SK-N-SH (cell line): ENCODE measurements around the gene NEMP2. TPM values are rescaled to one million over a fixed set of nuclear protein-coding genes. Genes with fewer than 3 reads are reported as not detected.
"Not testable (repeated sequence)": the region's sequence is repeated elsewhere in the genome, so short reads cannot be mapped to it uniquely, and the experiment has no call there.

Experiments
- CTCF ChIA-PET: fragments of 300-600, 350-600 bp; formaldehyde crosslinking; extraction: SDS; loops from one replicate; lab custom pipeline; 2021; lab: Yijun Ruan, JAX
- POLR2A ChIA-PET: fragments of 350-600 bp; sonication (Branson Sonifier 250); formaldehyde crosslinking; extraction: SDS; loops from one replicate; lab custom pipeline; 2020; ENCODE audit warnings: antibody characterized with exemption, inconsistent platforms; lab: Yijun Ruan, JAX
- DNase-seq: peaks from one replicate; pipeline ENCODE4 v3.0.0; 2012
- H2AFZ ChIP-seq: fragments of 200-600 bp; sonication (generic); 2 replicates; pipeline ENCODE4 v1.8.1; 2016; ENCODE audit warnings: antibody characterized with exemption, mild to moderate bottlenecking, low read depth
- H3F3A ChIP-seq: fragments of 200-600 bp; sonication (generic); replicated peaks from 2 replicates; pipeline ENCODE3; 2016; ENCODE audit warnings: antibody characterized with exemption, mild to moderate bottlenecking; ENCODE audit not compliant: insufficient read depth
- H3K27ac ChIP-seq, 2 experiments: fragments of 200-500 bp in 1 of 2; fragments of 200-600 bp in 1 of 2; sonication (Bioruptor generic) in 1 of 2; sonication (generic), shearing (Covaris generic) in 1 of 2; 2 replicates each; pipeline versions ENCODE4 v1.5.1 to v1.6.1; 2014 to 2016; ENCODE audit warnings: low read depth in 2 of 2, inconsistent platforms in 1 of 2, low read length in 1 of 2, mild to moderate bottlenecking in 1 of 2, mixed read lengths in 1 of 2
- H3K27me3 ChIP-seq: fragments of 200-600 bp; sonication (generic), shearing (Covaris generic); 2 replicates; pipeline ENCODE4 v1.6.1; 2016; ENCODE audit warnings: mixed run types; ENCODE audit not compliant: insufficient read depth
- H3K36me3 ChIP-seq, 2 experiments: fragments of 200-500 bp in 1 of 2; fragments of 200-600 bp in 1 of 2; sonication (Bioruptor generic) in 1 of 2; sonication (generic) in 1 of 2; replicated peaks in 1 of 2; 2 replicates each; pipeline versions ENCODE3 to v1.5.1; 2014 to 2016; ENCODE audit warnings: low read length in 1 of 2, mild to moderate bottlenecking in 1 of 2; ENCODE audit not compliant: insufficient read depth in 2 of 2, control insufficient read depth in 1 of 2
- H3K4me1 ChIP-seq, 2 experiments: fragments of 200-500 bp in 1 of 2; fragments of 200-600 bp in 1 of 2; sonication (Bioruptor generic) in 1 of 2; sonication (generic), shearing (Covaris generic) in 1 of 2; 2 replicates each; pipeline versions ENCODE4 v1.5.1 to v1.6.1; 2014 to 2016; ENCODE audit warnings: low read depth in 1 of 2, low read length in 1 of 2, mixed run types in 1 of 2; ENCODE audit not compliant: insufficient read depth in 2 of 2, control insufficient read depth in 1 of 2
- H3K4me2 ChIP-seq: fragments of 200-600 bp; sonication (generic), shearing (Covaris generic); 2 replicates; pipeline ENCODE4 v1.6.1; 2017; ENCODE audit warnings: mixed run types
- H3K4me3 ChIP-seq, 2 experiments: fragments of 200-500 bp in 1 of 2; fragments of 200-600 bp in 1 of 2; sonication (Bioruptor generic) in 1 of 2; sonication (generic), shearing (Covaris generic) in 1 of 2; 2 replicates each; pipeline versions ENCODE4 v1.5.1 to v1.8.1; 2014 to 2016; ENCODE audit warnings: low read depth in 2 of 2, inconsistent platforms in 1 of 2, low read length in 1 of 2, mild to moderate bottlenecking in 1 of 2, mixed read lengths in 1 of 2, moderate library complexity in 1 of 2
- H3K79me2 ChIP-seq: fragments of 200-600 bp; sonication (generic); 2 replicates; pipeline ENCODE4 v1.8.1; 2017; ENCODE audit warnings: mild to moderate bottlenecking; ENCODE audit not compliant: insufficient read depth
- H3K9ac ChIP-seq: fragments of 200-600 bp; sonication (generic); 2 replicates; pipeline ENCODE4 v1.6.1; 2017; ENCODE audit warnings: mixed run types
- H3K9me2 ChIP-seq: fragments of 200-600 bp; sonication (generic); 2 replicates; pipeline ENCODE4 v1.6.1; 2017; ENCODE audit warnings: mixed run types
- H3K9me3 ChIP-seq: fragments of 200-600 bp; sonication (generic); 2 replicates; pipeline ENCODE4 v1.6.1; 2017; ENCODE audit warnings: mixed run types, mild to moderate bottlenecking, moderate library complexity
- H4K20me1 ChIP-seq: fragments of 200-600 bp; sonication (generic); 2 replicates; pipeline ENCODE4 v1.6.1; 2017; ENCODE audit warnings: mild to moderate bottlenecking, mixed run types; ENCODE audit not compliant: insufficient read depth
- CHD2 ChIP-seq: fragments of 150-350 bp; IDR thresholded peaks from 2 replicates; pipeline ENCODE4 v1.6.1; 2018; ENCODE audit warnings: low read length; ENCODE audit not compliant: partially characterized antibody
- EP300 ChIP-seq, 2 experiments: IDR thresholded peaks; 2 replicates each; pipeline versions ENCODE4 v1.4.0 to v1.6.1; 2012; ENCODE audit warnings: borderline replicate concordance in 1 of 2, low read depth in 1 of 2, low read length in 1 of 2
- EZH2phosphoT487 ChIP-seq: fragments of 200-600 bp; sonication (generic); IDR thresholded peaks from 2 replicates; pipeline ENCODE4 v1.6.1; 2017; ENCODE audit warnings: low read depth, mixed run types, mild to moderate bottlenecking, antibody characterized with exemption, moderate library complexity, borderline replicate concordance
- FOXJ3 ChIP-seq: sonication (generic); formaldehyde crosslinking; IDR thresholded peaks from 2 replicates; pipeline ENCODE4 v1.5.1; 2020; ENCODE audit warnings: mild to moderate bottlenecking, missing genetic modification reagents
- GABPA ChIP-seq: IDR thresholded peaks from 2 replicates; pipeline ENCODE4 v1.4.0; 2012; ENCODE audit warnings: low read depth, mild to moderate bottlenecking
- MEF2A ChIP-seq: IDR thresholded peaks from 2 replicates; pipeline ENCODE4 v1.4.0; 2012; ENCODE audit warnings: low read depth, borderline replicate concordance
- MXI1 ChIP-seq: IDR thresholded peaks from 2 replicates; pipeline ENCODE4 v1.6.1; 2012; ENCODE audit warnings: mild to moderate bottlenecking, low read depth, low read length, improper control_type of control experiment
- NRF1 ChIP-seq: IDR thresholded peaks from 2 replicates; pipeline ENCODE4 v1.6.1; 2012; ENCODE audit warnings: low read depth, mild to moderate bottlenecking, low read length
- RAD21 ChIP-seq: IDR thresholded peaks from 2 replicates; pipeline ENCODE4 v1.6.1; 2012; ENCODE audit warnings: mild to moderate bottlenecking, low read length
- RCOR1 ChIP-seq: fragments of 150-350 bp; IDR thresholded peaks from 2 replicates; pipeline ENCODE4 v1.6.1; 2017; ENCODE audit warnings: antibody characterized with exemption, low read length
- RXRA ChIP-seq: IDR thresholded peaks from 2 replicates; pipeline ENCODE4 v1.4.0; 2012; ENCODE audit warnings: low read depth, mild to moderate bottlenecking, borderline replicate concordance
- SMC3 ChIP-seq: IDR thresholded peaks from 2 replicates; pipeline ENCODE4 v1.6.1; 2012; ENCODE audit warnings: low read depth, low read length, improper control_type of control experiment
- WGBS: methylation state at CpG from one replicate; pipeline ENCODE4 v1.1.6; 2017; ENCODE audit warnings: low lambda C conversion rate; 5-methylcytosine and 5-hydroxymethylcytosine counted together
- polyA plus RNA-seq, 3 experiments: library from polyadenylated mRNA; depleted of rRNA; stranded (reverse); fragments of >200 nt; gene quantifications; 2 replicates each; pipeline ENCODE4 v1.2.3, GENCODE V29; 2012
- TF ChIP-seq, protein P1 (sequence below): IDR thresholded peaks from 2 replicates; pipeline ENCODE4 v1.6.1; 2012; ENCODE audit warnings: mild to moderate bottlenecking, low read depth, low read length, moderate library complexity
- TF ChIP-seq, protein P2 (sequence below): IDR thresholded peaks from 2 replicates; pipeline ENCODE4 v1.4.0; 2012; ENCODE audit warnings: low read depth, borderline replicate concordance
- TF ChIP-seq, protein P3 (sequence below): fragments of 150-350 bp; IDR thresholded peaks from 2 replicates; pipeline ENCODE4 v1.6.1; 2017; ENCODE audit warnings: antibody characterized with exemption, low read length, low read depth, borderline replicate concordance
- TF ChIP-seq, protein P4 (sequence below): IDR thresholded peaks from 2 replicates; pipeline ENCODE4 v1.4.0; 2012; ENCODE audit warnings: low read depth, borderline replicate concordance
- TF ChIP-seq, protein P5 (sequence below): fragments of 200-600 bp; sonication (generic); IDR thresholded peaks from 2 replicates; pipeline ENCODE4 v1.6.1; 2017; ENCODE audit warnings: antibody characterized with exemption, mild to moderate bottlenecking, moderate library complexity

The NEMP2 gene
- polyA plus RNA-seq, 1 of the 3 experiments (the other 2 are of a cell fraction) = 2.0 TPM

DNA sequence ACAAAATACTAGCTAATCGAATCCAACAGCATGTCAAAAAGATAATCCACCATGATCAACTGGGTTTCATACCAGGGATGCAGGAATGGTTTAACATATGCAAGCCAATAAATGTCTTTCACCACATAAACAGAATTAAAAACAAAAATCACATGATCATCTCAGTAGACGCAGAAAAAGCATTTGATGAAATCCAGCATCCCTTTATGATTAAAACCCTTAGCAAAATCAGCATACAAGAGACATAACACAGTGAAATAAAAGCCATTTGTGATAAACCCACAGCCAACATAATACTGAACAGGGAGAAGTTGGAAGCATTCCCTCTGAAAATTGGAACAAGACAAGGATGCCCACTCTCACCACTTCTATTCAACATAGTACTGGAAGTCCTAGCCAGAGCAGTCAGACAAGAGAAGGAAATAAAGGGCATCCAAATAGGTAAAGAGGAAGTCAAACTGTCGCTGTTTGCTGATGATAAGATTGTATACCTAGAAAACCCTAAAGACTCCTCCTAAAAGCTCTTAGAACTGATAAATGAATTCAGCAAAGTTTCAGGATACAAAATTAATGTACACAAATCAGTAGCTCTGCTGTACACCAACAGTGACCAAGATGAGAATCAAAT lies 39.8 kb downstream of the NEMP2 start:
- 77% methylated on average over 3 of the region's 3 CpGs for WGBS
- CTCF ChIA-PET = interaction anchor here (0.6 kb wide), 1 partner anchor 113 kb away, joined by 3 read pairs; no protein-coding TSS in a partner anchor
- DNase-seq, H3K9me2 ChIP-seq, H3K9ac ChIP-seq, H3K4me2 ChIP-seq, H3K27ac ChIP-seq, H3K4me1 ChIP-seq, H4K20me1 ChIP-seq, H3K27me3 ChIP-seq, POLR2A ChIA-PET, H3K9me3 ChIP-seq, H2AFZ ChIP-seq, H3K79me2 ChIP-seq, H3F3A ChIP-seq, H3K4me3 ChIP-seq: not testable (repeated sequence)
- peaks cover 22 to 29% of the 10 kb centered on the region in 2 experiments for H3K36me3 ChIP-seq

DNA sequence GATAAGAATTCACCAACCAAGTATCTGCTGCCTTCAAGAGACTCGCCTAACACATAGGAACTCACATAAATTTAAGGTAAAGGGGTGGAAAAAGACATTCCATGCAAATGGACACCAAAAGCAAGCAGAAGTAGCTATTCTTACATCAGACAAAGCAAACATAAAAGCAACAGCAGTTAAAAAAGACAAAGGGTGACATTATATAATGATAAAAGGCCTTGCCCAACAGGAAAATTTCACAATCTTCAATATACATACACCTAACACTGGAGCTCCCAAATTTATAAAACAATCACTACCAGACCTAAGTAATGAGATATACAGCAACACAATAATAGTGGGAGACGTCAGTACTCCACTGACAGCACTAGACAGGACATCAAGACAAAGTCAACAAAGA lies 41.4 kb downstream of the NEMP2 start:
- CTCF ChIA-PET = interaction anchor here (0.9 kb wide), 1 partner anchor 126 kb away, joined by 3 read pairs; no protein-coding TSS in a partner anchor
- Histone ChIP-seq H3F3A (no peaks in the 10 kb centered on the region), H3K36me3 (peaks cover 22 to 32% of the 10 kb centered on the region in 2 experiments), H3K4me1 (no peaks in the 10 kb centered on the region; a peak in 1 of 4 replicates), H3K4me3 (no peak overlapping the region), H3K4me2 (no peak overlapping the region), H3K27me3 (no peaks in the 10 kb centered on the region), H3K79me2 (no peaks in the 10 kb centered on the region), H3K9ac (no peak overlapping the region), H3K9me3 (no peaks in the 10 kb centered on the region; the same call in 1 of the 2 replicates), H3K27ac (no peak overlapping the region), H2AFZ (no peak overlapping the region), H4K20me1 (no peaks in the 10 kb centered on the region), H3K9me2 (no peaks in the 10 kb centered on the region)
- no peak for DNase-seq
- POLR2A ChIA-PET = no interaction called here
- WGBS = 74% methylated on average over 2 of the region's 2 CpGs
- no peak for TF ChIP-seq RXRA
- TF ChIP-seq, protein P1, sequence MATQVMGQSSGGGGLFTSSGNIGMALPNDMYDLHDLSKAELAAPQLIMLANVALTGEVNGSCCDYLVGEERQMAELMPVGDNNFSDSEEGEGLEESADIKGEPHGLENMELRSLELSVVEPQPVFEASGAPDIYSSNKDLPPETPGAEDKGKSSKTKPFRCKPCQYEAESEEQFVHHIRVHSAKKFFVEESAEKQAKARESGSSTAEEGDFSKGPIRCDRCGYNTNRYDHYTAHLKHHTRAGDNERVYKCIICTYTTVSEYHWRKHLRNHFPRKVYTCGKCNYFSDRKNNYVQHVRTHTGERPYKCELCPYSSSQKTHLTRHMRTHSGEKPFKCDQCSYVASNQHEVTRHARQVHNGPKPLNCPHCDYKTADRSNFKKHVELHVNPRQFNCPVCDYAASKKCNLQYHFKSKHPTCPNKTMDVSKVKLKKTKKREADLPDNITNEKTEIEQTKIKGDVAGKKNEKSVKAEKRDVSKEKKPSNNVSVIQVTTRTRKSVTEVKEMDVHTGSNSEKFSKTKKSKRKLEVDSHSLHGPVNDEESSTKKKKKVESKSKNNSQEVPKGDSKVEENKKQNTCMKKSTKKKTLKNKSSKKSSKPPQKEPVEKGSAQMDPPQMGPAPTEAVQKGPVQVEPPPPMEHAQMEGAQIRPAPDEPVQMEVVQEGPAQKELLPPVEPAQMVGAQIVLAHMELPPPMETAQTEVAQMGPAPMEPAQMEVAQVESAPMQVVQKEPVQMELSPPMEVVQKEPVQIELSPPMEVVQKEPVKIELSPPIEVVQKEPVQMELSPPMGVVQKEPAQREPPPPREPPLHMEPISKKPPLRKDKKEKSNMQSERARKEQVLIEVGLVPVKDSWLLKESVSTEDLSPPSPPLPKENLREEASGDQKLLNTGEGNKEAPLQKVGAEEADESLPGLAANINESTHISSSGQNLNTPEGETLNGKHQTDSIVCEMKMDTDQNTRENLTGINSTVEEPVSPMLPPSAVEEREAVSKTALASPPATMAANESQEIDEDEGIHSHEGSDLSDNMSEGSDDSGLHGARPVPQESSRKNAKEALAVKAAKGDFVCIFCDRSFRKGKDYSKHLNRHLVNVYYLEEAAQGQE = no peak
- TF ChIP-seq FOXJ3 (CRISPR knock-in tag) = no peak
- no peak for TF ChIP-seq RAD21
- TF ChIP-seq, protein P2, sequence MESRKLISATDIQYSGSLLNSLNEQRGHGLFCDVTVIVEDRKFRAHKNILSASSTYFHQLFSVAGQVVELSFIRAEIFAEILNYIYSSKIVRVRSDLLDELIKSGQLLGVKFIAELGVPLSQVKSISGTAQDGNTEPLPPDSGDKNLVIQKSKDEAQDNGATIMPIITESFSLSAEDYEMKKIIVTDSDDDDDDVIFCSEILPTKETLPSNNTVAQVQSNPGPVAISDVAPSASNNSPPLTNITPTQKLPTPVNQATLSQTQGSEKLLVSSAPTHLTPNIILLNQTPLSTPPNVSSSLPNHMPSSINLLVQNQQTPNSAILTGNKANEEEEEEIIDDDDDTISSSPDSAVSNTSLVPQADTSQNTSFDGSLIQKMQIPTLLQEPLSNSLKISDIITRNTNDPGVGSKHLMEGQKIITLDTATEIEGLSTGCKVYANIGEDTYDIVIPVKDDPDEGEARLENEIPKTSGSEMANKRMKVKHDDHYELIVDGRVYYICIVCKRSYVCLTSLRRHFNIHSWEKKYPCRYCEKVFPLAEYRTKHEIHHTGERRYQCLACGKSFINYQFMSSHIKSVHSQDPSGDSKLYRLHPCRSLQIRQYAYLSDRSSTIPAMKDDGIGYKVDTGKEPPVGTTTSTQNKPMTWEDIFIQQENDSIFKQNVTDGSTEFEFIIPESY = no peak
- no peak for TF ChIP-seq MXI1
- TF ChIP-seq GABPA = no peak
- TF ChIP-seq, protein P3, sequence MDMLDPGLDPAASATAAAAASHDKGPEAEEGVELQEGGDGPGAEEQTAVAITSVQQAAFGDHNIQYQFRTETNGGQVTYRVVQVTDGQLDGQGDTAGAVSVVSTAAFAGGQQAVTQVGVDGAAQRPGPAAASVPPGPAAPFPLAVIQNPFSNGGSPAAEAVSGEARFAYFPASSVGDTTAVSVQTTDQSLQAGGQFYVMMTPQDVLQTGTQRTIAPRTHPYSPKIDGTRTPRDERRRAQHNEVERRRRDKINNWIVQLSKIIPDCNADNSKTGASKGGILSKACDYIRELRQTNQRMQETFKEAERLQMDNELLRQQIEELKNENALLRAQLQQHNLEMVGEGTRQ = no peak
- no peak for TF ChIP-seq SMC3
- TF ChIP-seq EZH2phosphoT487 = no peak
- TF ChIP-seq MEF2A = no peak
- no peak for TF ChIP-seq EP300 (IDR thresholded peaks at IDR 0.05; ENCODE audit: borderline replicate concordance in 1 of 2, low read depth in 1 of 2, low read length in 1 of 2)
- no peak for TF ChIP-seq NRF1
- TF ChIP-seq, protein P4, sequence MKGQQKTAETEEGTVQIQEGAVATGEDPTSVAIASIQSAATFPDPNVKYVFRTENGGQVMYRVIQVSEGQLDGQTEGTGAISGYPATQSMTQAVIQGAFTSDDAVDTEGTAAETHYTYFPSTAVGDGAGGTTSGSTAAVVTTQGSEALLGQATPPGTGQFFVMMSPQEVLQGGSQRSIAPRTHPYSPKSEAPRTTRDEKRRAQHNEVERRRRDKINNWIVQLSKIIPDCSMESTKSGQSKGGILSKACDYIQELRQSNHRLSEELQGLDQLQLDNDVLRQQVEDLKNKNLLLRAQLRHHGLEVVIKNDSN = no peak
- TF ChIP-seq CHD2 = no peak
- TF ChIP-seq, protein P5, sequence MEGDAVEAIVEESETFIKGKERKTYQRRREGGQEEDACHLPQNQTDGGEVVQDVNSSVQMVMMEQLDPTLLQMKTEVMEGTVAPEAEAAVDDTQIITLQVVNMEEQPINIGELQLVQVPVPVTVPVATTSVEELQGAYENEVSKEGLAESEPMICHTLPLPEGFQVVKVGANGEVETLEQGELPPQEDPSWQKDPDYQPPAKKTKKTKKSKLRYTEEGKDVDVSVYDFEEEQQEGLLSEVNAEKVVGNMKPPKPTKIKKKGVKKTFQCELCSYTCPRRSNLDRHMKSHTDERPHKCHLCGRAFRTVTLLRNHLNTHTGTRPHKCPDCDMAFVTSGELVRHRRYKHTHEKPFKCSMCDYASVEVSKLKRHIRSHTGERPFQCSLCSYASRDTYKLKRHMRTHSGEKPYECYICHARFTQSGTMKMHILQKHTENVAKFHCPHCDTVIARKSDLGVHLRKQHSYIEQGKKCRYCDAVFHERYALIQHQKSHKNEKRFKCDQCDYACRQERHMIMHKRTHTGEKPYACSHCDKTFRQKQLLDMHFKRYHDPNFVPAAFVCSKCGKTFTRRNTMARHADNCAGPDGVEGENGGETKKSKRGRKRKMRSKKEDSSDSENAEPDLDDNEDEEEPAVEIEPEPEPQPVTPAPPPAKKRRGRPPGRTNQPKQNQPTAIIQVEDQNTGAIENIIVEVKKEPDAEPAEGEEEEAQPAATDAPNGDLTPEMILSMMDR = no peak
- no peak for TF ChIP-seq RCOR1
